Thyroid gland (tissue), 4 donors: Measurements from ENCODE around the gene FARS2. TPM values are rescaled to one million over a fixed set of nuclear protein-coding genes. Genes with fewer than 3 reads are reported as not detected.
A peak's percentile ranks its signal among the peaks of the same experiment; 100 is the strongest.

Experiments
- DNase-seq, 2 donors: peaks; one replicate each; pipeline ENCODE4 v3.0.0-alpha.2; 2019
- H3K27ac ChIP-seq, 3 donors: fragments of 200-600 bp; sonication (generic); 1 replicate in 2 of 3; 2 replicates in 1 of 3; pipeline ENCODE4 v1.5.1; 2016 to 2019; ENCODE audit warnings: mild to moderate bottlenecking in 1 of 3, moderate library complexity in 1 of 3
- H3K27me3 ChIP-seq: fragments of 200-600 bp; sonication (generic); one replicate; pipeline ENCODE4 v1.5.1; 2019
- H3K36me3 ChIP-seq, 2 donors: fragments of 200-600 bp; sonication (generic); one replicate each; pipeline ENCODE4 v1.5.1; 2016 to 2019
- H3K4me1 ChIP-seq, 2 donors: fragments of 200-600 bp; sonication (generic); one replicate each; pipeline ENCODE4 v1.5.1; 2017 to 2019
- H3K4me3 ChIP-seq, 3 donors: fragments of 200-600 bp; sonication (generic); replicated peaks in 1 of 3; 1 replicate in 2 of 3; 2 replicates in 1 of 3; pipeline ENCODE4 v1.5.1; 2016; ENCODE audit warnings: mild to moderate bottlenecking in 1 of 3
- H3K9me3 ChIP-seq: fragments of 200-600 bp; sonication (generic); one replicate; pipeline ENCODE4 v1.5.1; 2017
- CTCF ChIP-seq, 6 experiments: fragments of 200-600 bp in 3 of 6; fragments of 450-650 bp in 3 of 6; sonication (generic) in 3 of 6; IDR thresholded peaks; one replicate each; pipeline ENCODE4 v1.5.1; 2016 to 2019; ENCODE audit warnings: antibody characterized with exemption in 6 of 6, mild to moderate bottlenecking in 2 of 6, inconsistent platforms in 1 of 6, moderate library complexity in 1 of 6
- POLR2A ChIP-seq, 2 donors: fragments of 450-650 bp; IDR thresholded peaks; one replicate each; pipeline ENCODE4 v1.6.1; 2017; ENCODE audit warnings: antibody characterized with exemption in 2 of 2, mild to moderate bottlenecking in 2 of 2, moderate library complexity in 1 of 2
- WGBS, 2 donors: methylation state at CpG; one replicate each; pipeline ENCODE4 v1.1.5; 2017; 5-methylcytosine and 5-hydroxymethylcytosine counted together
- intact Hi-C: fragments of 100-400 bp; cut with DNase I; formaldehyde crosslinking; loops from one replicate; pipeline ENCODE4 v1.15.1; 2023
- total RNA-seq, 4 donors: library from RNA; depleted of rRNA; stranded (reverse); fragments of >200 nt; gene quantifications; one replicate each; pipeline ENCODE4 v1.2.3, GENCODE V29; 2016

The FARS2 gene
- total RNA-seq, 4 donors from 2014 or later: 27.4 to 47.1 (median 34.2) TPM

DNA sequence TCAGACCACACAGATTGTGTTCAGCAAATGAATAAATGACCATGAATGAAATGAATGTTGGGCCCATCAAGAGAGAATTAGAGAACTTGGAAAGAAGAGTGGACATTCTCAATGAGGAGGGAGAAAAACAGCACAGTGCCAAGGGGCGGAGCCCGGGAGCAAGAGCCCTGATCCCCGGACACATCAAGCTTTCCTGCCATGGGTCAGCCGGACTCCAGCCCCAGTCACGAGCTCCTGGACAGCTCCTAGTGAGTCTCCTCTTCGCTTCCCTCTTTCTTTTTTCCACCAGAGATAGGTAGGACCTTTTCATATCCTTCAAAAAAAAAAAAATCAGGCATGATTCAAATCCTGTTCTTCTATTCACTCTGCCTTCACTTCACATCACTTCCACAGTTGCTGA lies 471.2 kb downstream of the FARS2 start:
- H3K36me3 ChIP-seq: no peaks in the 10 kb centered on the region
- no peak overlapping the region for H3K27ac ChIP-seq
- H3K27me3 ChIP-seq: no peaks in the 10 kb centered on the region
- intact Hi-C loops: no loop called here
- WGBS, 2 donors: 79 to 83% methylated on average over 6 of the region's 6 CpGs
- peaks cover 4 to 10% of the 10 kb centered on the region in 2 donors for H3K4me1 ChIP-seq
- H3K4me3 ChIP-seq: no peak overlapping the region
- TF ChIP-seq CTCF (IDR thresholded peaks at IDR 0.05) (no peak), POLR2A (IDR thresholded peaks at IDR 0.05) (no peak)
- H3K9me3 ChIP-seq: no peaks in the 10 kb centered on the region
- DNase-seq: no peak

DNA sequence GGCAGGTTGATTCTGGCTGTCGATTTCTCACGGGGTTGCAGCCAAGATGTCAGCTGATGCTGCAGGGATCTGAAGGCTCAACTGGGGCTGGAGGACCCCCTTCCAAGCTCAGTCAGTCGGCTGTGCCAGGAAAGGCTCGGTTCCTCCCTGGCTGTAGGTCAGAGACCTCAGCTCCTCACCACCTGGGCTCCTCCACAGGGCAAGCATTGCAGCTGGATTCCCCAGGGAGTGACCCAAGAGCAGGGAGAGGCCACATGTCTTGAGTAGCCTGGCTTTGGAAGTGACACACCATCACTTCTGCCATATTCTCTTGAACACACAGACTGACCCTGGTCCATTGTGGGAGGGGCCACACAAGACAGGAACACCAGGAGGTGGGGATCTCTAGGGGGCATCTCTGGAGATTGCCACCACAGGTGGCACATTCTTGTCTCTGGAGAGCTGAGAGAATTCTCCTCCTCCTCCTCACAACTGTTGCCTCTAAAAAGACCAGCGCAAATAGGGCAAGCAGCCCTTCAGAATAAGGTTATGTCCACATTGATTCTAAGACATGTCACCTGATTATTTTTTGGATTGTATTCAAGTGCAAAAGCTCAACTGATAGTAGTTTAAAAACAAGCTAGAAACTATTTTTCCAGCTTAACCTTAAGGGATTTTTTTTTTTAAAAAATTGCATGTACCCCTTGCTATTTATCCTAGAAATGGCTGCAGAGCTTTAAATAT lies 474.9 kb downstream of the FARS2 start:
- Histone ChIP-seq H3K9me3 (no peaks in the 10 kb centered on the region), H3K36me3 (no peaks in the 10 kb centered on the region), H3K4me3 (no peak overlapping the region), H3K4me1 (peaks cover 0 to 6% of the 10 kb centered on the region in 2 donors), H3K27ac (no peak overlapping the region), H3K27me3 (no peaks in the 10 kb centered on the region)
- TF ChIP-seq POLR2A (IDR thresholded peaks at IDR 0.05) (no peak), CTCF (IDR thresholded peaks at IDR 0.05) (no peak)
- DNase-seq: no peak
- 82 to 88% methylated on average over 5 of the region's 5 CpGs for WGBS, 2 donors
- intact Hi-C loops: no loop called here

DNA sequence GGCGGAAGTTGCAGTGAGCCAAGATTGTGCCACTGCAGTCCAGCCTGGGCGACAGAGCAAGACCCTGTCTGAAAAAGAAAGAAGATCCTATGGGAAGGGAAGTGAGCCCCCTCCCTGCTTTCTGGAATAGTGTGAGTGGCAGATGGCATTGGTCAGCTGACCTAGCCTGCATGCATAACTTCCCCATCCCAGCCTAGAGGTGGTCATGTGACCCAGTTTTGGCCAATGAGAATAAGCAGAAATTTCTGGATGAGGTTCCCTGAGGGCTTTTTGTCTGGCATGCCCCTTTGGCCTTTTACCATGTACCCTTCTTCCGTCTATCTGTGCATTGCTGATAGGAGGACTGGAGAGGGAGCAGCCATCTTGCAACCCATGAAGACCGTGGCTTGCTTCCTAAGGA lies 476.1 kb downstream of the FARS2 start:
- Histone ChIP-seq H3K4me1 (peaks cover 0 to 6% of the 10 kb centered on the region in 2 donors), H3K36me3 (no peaks in the 10 kb centered on the region), H3K27me3 (no peaks in the 10 kb centered on the region), H3K9me3 (no peaks in the 10 kb centered on the region), H3K4me3 (no peak overlapping the region), H3K27ac (no peak overlapping the region)
- WGBS, 2 donors: 88 to 98% methylated on average over 4 of the region's 4 CpGs
- DNase-seq: no peak
- intact Hi-C loops: no loop called here
- TF ChIP-seq POLR2A (IDR thresholded peaks at IDR 0.05): no peak
- no peak for TF ChIP-seq CTCF (IDR thresholded peaks at IDR 0.05)

GRCh38 chr6:5738211-5738610 lies 476.9 kb downstream of the FARS2 start:
- Histone ChIP-seq H3K4me1 (peaks cover 0 to 6% of the 10 kb centered on the region in 2 donors), H3K9me3 (no peaks in the 10 kb centered on the region), H3K27ac (no peak overlapping the region), H3K4me3 (no peak overlapping the region), H3K36me3 (no peaks in the 10 kb centered on the region), H3K27me3 (no peaks in the 10 kb centered on the region)
- no peak for DNase-seq
- intact Hi-C loops: no loop called here
- 86 to 91% methylated on average over 1 of the region's 1 CpG for WGBS, 2 donors
- TF ChIP-seq POLR2A (IDR thresholded peaks at IDR 0.05) (no peak), CTCF (IDR thresholded peaks at IDR 0.05) (no peak)

DNA sequence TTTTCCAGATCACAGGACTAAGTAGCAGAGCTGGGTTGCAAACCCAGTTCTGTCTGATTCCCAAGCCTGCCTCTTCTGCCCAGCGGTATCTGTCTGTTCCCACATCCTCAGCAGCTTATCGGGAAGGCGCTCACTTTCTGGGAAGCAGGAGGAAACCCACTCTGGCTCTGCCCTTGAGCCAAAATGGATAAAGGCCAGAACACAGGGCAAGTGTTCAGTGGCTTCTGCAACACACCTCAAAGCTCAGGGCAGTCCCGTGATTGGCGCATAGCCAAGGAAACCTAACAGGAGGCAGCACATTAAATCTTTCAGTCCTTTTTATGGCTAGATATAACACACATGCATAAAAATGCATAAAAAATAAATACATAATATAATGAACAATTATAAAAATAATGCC lies 483.2 kb downstream of the FARS2 start:
- 74 to 87% methylated on average over 5 of the region's 5 CpGs for WGBS, 2 donors
- intact Hi-C loops: no loop called here
- no peaks in the 10 kb centered on the region for H3K27me3 ChIP-seq
- H3K9me3 ChIP-seq: no peaks in the 10 kb centered on the region
- H3K27ac ChIP-seq: no peak overlapping the region
- no peaks in the 10 kb centered on the region for H3K36me3 ChIP-seq
- peak in 1 of 2 donors; percentile 29 for DNase-seq
- no peak overlapping the region for H3K4me3 ChIP-seq
- TF ChIP-seq CTCF (IDR thresholded peaks at IDR 0.05) (no peak), POLR2A (IDR thresholded peaks at IDR 0.05) (no peak)
- no peaks in the 10 kb centered on the region for H3K4me1 ChIP-seq
